Activated naive CD4-positive, alpha-beta T cell treated with anti-CD3 and anti-CD28 coated beads, Interleukin-2, amount 50 U/mL, for 72 hours (primary cell): ENCODE measurements around the gene CCDC185. TPM values are rescaled to one million over a fixed set of nuclear protein-coding genes. Genes with fewer than 3 reads are reported as not detected.

ENCODE experiments used
- ATAC-seq, 2 donors: fragments of 150-1000 bp; cut with Tn5 transposase; 2 replicates each; pipeline ENCODE4 v1.10.0; 2021; ENCODE audit warnings: mild to moderate bottlenecking in 2 of 2, moderate library complexity in 2 of 2
- DNase-seq, 2 donors: peaks; one replicate each; pipeline ENCODE4 v3.0.0; 2021 to 2022; ENCODE audit warnings: low spot score in 2 of 2
- H3K27ac Mint-ChIP-seq, 2 donors: one replicate each; pipeline ENCODE4 v1.8.0; 2022; ENCODE audit warnings: mild to moderate bottlenecking in 2 of 2, mixed read lengths in 2 of 2
- H3K36me3 Mint-ChIP-seq, 2 donors: one replicate each; pipeline ENCODE4 v1.8.0; 2022; ENCODE audit warnings: mixed read lengths in 2 of 2
- H3K9me3 Mint-ChIP-seq, 2 donors: one replicate each; pipeline ENCODE4 v1.8.0; 2022; ENCODE audit warnings: mixed read lengths in 2 of 2
- total RNA-seq, 2 donors: library from RNA; stranded (reverse); gene quantifications; one replicate each; pipeline ENCODE4 v1.2.3, GENCODE V29; 2022

The CCDC185 gene
- total RNA-seq, 2 donors from 2014 or later, result not detected

- H3K36me3 Mint-ChIP-seq, result no peaks in the 10 kb centered on the region
- DNase-seq (no peak), ATAC-seq (no peak)
- no peaks in the 10 kb centered on the region for H3K9me3 Mint-ChIP-seq
- no peak overlapping the region for H3K27ac Mint-ChIP-seq
Measured at GRCh38 chr1:223419115-223419514, 25.9 kb downstream of the CCDC185 start.

DNA sequence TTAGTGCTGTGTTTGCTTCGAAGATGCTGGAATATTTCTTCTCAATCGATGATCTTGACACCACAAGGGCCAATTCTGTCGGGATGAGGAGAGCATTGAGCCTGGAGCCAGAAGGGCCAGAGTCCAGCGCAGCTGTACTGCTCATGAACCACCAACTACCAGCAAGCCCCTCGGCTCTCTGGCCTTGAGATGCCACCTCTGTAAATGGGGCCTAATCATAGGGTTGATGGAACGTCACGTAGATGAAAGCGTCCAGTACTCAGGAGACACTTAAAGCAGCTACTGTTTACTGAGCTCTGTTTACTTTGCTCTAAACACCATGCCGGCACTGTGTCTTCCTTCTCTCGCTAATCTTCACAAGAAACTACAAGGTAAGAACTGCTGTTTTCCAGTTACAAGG lies 26.3 kb downstream of the CCDC185 start:
- no peak overlapping the region for H3K27ac Mint-ChIP-seq
- no peaks in the 10 kb centered on the region for H3K36me3 Mint-ChIP-seq
- DNase-seq (no peak), ATAC-seq (no peak)
- H3K9me3 Mint-ChIP-seq, result no peaks in the 10 kb centered on the region

DNA sequence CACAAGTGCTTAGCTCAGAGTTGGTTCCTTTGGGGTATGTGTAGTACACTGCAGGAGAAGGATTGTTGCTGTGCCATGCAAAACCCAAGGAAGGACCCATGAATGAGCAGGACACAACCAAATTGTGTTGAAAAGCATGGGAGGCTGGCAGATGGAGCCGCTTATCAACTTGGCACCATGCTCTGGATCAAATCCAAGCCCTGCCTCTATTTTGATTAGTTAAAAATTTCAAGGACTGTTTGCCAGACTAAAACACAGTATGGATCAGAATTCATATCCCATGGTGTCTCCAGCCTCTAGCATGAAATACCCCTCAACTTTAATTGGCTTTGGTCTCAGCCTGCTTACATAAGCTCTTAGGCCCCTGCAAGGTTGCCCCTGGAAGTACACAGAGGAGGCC lies 27.8 kb downstream of the CCDC185 start:
- Mint-ChIP-seq H3K27ac (no peak overlapping the region), H3K36me3 (no peaks in the 10 kb centered on the region)
- no peak for DNase-seq

DNA sequence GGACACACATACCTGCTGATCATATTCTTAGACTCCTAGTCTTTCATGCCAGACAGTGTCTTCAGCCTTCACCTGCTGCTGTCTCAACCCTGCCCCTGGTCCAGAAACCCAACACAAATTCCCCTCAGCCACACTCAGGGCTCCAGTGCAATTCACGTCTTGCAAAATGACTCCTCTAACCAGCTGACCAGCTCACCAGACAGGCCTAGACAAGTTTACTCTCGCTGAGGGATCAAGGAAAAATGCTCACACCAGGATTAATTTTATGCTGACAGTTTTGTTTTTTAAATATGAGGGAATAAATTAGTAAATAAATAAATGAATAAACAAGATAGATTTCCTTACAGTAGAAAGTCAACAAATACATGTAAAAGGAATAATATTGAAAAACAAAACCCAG lies 28.5 kb downstream of the CCDC185 start:
- no peaks in the 10 kb centered on the region for H3K9me3 Mint-ChIP-seq
- ATAC-seq (no peak), DNase-seq (no peak)
- H3K36me3 Mint-ChIP-seq, result no peaks in the 10 kb centered on the region
- no peak overlapping the region for H3K27ac Mint-ChIP-seq

More for the DNA sequence above, 27.8 kb downstream of the CCDC185 start:
- no peak for ATAC-seq
- H3K9me3 Mint-ChIP-seq, result no peaks in the 10 kb centered on the region

GRCh38 chr1:223422911-223423310 lies 29.7 kb downstream of the CCDC185 start:
- DNase-seq (no peak), ATAC-seq (no peak)
- Mint-ChIP-seq H3K27ac (no peak overlapping the region), H3K36me3 (no peaks in the 10 kb centered on the region), H3K9me3 (no peaks in the 10 kb centered on the region)

DNA sequence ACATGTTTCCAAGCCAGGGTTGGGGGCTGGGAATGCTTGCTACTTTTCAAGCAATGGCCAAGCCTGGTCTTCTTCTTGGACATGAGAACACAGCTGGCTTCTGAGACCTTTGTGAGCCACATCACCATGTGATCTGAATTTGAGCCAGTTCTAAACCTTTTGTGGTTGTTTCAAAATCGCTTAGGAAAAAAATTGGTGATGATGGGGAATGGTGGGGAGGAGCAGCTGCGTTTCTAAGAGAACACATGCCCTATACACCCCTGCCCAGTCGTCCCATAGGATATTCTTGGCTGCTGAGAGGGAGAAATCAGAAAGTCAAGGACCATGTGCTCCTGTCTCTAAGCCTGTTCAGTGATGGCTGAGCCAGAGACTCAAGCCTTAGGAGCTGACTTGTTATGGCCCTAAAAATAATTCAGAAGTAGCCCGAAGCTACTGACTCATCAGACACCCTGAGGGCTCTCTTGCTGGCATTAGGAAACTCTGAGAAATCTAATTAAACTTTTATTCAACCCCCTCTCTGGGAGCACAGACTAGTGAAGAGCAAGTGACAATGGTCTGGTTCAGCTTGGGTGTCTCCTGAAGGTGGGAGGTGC lies 30.5 kb downstream of the CCDC185 start:
- ATAC-seq (no peak), DNase-seq (no peak)
- H3K36me3 Mint-ChIP-seq, result peaks cover 0 to 5% of the 10 kb centered on the region in 2 donors

GRCh38 chr1:223425550-223425949 lies 32.3 kb downstream of the CCDC185 start:
- H3K27ac Mint-ChIP-seq, result no peak overlapping the region
- ATAC-seq, result no peak
- peaks cover 0 to 6% of the 10 kb centered on the region in 2 donors for H3K36me3 Mint-ChIP-seq
- H3K9me3 Mint-ChIP-seq, result peaks cover 4 to 5% of the 10 kb centered on the region in 2 donors
- DNase-seq, result no peak

More for the DNA sequence above, 30.5 kb downstream of the CCDC185 start:
- Mint-ChIP-seq H3K27ac (no peak overlapping the region), H3K9me3 (peaks cover 4 to 5% of the 10 kb centered on the region in 2 donors)

GRCh38 chr1:223426936-223427335 lies 33.7 kb downstream of the CCDC185 start:
- DNase-seq (no peak), ATAC-seq (no peak)
- Mint-ChIP-seq H3K36me3 (peaks cover 0 to 6% of the 10 kb centered on the region in 2 donors), H3K9me3 (peaks cover 4 to 5% of the 10 kb centered on the region in 2 donors), H3K27ac (no peak overlapping the region)

DNA sequence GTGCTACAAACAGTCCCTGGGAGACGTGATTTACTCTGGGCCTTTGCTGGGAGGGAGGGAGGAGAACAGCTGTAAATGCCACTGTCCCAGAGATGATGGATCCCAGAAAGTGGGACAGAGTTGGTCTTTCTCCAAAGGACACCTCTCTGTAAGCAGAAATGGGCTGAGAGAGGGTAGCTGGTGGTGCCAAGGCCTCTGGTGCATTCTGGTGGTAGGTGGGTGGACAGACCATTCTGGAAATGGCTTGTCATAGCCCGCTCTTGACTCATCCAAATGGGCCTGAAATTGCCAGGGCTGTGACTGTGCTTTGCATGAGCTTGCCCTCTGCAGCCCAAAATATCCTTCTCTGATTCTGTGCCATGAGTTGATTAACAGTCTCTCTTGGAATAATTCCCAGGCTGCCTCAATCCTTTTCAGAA lies 36.1 kb downstream of the CCDC185 start:
- ATAC-seq (no peak), DNase-seq (no peak)
- peaks cover 0 to 6% of the 10 kb centered on the region in 2 donors for H3K36me3 Mint-ChIP-seq
- H3K9me3 Mint-ChIP-seq, result peaks cover 4 to 5% of the 10 kb centered on the region in 2 donors
- H3K27ac Mint-ChIP-seq, result no peak overlapping the region

- Mint-ChIP-seq H3K27ac (no peak overlapping the region), H3K36me3 (peaks cover 0 to 6% of the 10 kb centered on the region in 2 donors), H3K9me3 (peaks cover 4 to 5% of the 10 kb centered on the region in 2 donors)
- ATAC-seq (no peak), DNase-seq (no peak)
Measured at GRCh38 chr1:223429821-223430220, 36.6 kb downstream of the CCDC185 start.

DNA sequence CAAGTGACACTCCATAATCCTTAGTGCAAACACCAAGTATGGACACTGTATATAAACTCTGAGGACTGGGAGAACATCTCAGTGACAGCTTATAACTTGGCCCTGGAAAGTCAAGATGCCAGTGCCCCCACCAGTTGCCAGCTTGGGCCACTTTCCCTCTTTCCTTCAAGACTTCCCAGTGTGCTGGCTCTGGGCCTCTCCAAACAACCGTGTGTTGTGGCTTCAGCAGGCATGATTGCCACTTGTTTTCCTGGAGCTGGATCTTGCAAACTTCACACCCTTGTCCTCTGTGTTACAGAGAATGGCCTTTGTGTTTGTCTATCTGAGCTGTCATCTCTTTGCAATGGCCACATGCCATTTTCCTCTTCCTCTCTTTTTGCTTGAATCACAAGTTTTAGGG lies 37.0 kb downstream of the CCDC185 start:
- H3K9me3 Mint-ChIP-seq, result peaks cover 4 to 5% of the 10 kb centered on the region in 2 donors
- H3K27ac Mint-ChIP-seq, result no peak overlapping the region
- ATAC-seq (no peak), DNase-seq (no peak)
- H3K36me3 Mint-ChIP-seq, result peaks cover 0 to 6% of the 10 kb centered on the region in 2 donors

GRCh38 chr1:223437151-223437550 lies 43.9 kb downstream of the CCDC185 start:
- DNase-seq (no peak), ATAC-seq (no peak)
- Mint-ChIP-seq H3K27ac (no peak overlapping the region), H3K36me3 (no peaks in the 10 kb centered on the region), H3K9me3 (no peaks in the 10 kb centered on the region)

DNA sequence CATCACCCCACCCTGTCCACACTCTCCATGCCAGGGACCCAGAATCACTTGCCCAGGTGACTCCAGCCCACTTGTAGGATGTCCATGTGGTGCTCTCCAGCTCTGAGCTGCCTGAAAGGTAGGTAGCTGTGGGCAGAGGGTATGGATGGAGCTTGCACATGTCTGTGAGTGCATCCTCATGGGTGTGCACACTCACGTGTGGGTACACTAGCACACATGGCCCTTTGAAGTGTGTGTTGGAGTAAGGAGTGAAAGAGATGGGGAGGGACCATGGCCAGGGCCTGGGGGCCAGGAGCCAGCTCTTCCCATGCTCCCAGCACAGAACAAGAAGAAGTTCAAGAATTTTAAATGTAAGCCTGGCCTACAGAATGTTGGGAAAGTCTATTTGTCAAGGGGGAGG lies 50.2 kb downstream of the CCDC185 start:
- ATAC-seq, result no peak
- DNase-seq, result no peak
- peaks cover 15 to 16% of the 10 kb centered on the region in 2 donors for H3K9me3 Mint-ChIP-seq
- H3K36me3 Mint-ChIP-seq, result peaks cover 14 to 21% of the 10 kb centered on the region in 2 donors
- H3K27ac Mint-ChIP-seq, result no peak overlapping the region

DNA sequence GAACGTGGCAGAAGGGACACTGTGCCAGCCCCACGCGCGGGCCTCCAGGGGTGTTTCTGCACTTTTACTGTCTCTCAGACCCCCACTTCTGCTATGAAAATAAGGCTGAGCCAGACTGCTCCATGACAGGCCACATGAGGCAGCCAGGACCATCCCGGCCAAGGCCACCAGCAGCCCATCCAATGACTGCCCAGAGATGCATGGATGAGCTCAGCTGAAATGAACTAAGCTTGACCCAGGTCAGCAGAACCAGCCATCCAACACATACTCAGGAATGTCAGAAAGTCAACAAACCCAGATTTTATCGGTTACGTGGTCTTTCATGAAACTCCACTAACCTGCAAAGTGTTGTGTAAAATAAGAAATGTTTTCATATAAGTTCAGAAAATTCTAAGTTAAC lies 51.2 kb downstream of the CCDC185 start:
- ATAC-seq (no peak), DNase-seq (no peak)
- Mint-ChIP-seq H3K9me3 (peaks cover 15 to 16% of the 10 kb centered on the region in 2 donors), H3K36me3 (peaks cover 14 to 21% of the 10 kb centered on the region in 2 donors), H3K27ac (no peak overlapping the region)

Other genes starting within 250 kb of the CCDC185 start
- gene SUSD4, start 29.2 kb upstream of the CCDC185 start, total RNA-seq, result 1 to 10 TPM; 1.1 to 1.2 TPM